Daoy (cell line): ENCODE data around the gene STPG2. TPM values are rescaled to one million over a fixed set of nuclear protein-coding genes. Genes with fewer than 3 reads are reported as not detected.

Source experiments
- DNase-seq: peaks from one replicate; pipeline ENCODE4 v3.0.0-alpha.2; 2015; ENCODE audit warnings: low read depth
- total RNA-seq: library from RNA; depleted of rRNA; stranded (reverse); fragments of >200 nt; shearing (Covaris generic); gene quantifications from 2 replicates; pipeline ENCODE4 v1.2.3, GENCODE V29; 2014; rRNA removed

Gene STPG2
- total RNA-seq: not detected in 2 replicates

GRCh38 chr4:98143001-98143899, at the start of gene STPG2:
TSS of gene STPG2 (minus strand) at chr4:98143476.
- DNase-seq: peak; percentile 86

GRCh38 chr4:98185279-98185678, 42.0 kb upstream of the STPG2 start:
- DNase-seq: no peak

GRCh38 chr4:98181809-98182208, 38.5 kb upstream of the STPG2 start:
- peak; percentile 0 for DNase-seq

- DNase-seq: no peak
These were observed 36.7 kb upstream of the STPG2 start for GRCh38 chr4:98179951-98180350.

GRCh38 chr4:98176531-98176930, 33.3 kb upstream of the STPG2 start:
- no peak for DNase-seq

GRCh38 chr4:98170035-98170434, 26.8 kb upstream of the STPG2 start:
- no peak for DNase-seq

- no peak for DNase-seq
These were observed 23.4 kb upstream of the STPG2 start for GRCh38 chr4:98166731-98167041.

- peak; percentile 21 for DNase-seq
These were observed 22.9 kb upstream of the STPG2 start for GRCh38 chr4:98166025-98166730.

- DNase-seq: no peak
These were observed 19.4 kb upstream of the STPG2 start for GRCh38 chr4:98162696-98163095.

- no peak for DNase-seq
These were observed 8.1 kb upstream of the STPG2 start for GRCh38 chr4:98151145-98151924.

GRCh38 chr4:98150092-98150761, 7.0 kb upstream of the STPG2 start:
- no peak for DNase-seq

- DNase-seq: no peak
These were observed 5.6 kb upstream of the STPG2 start for GRCh38 chr4:98148856-98149255.

GRCh38 chr4:98126141-98126540, 17.1 kb downstream of the STPG2 start:
- no peak for DNase-seq

GRCh38 chr4:98125585-98125984, 17.7 kb downstream of the STPG2 start:
- no peak for DNase-seq

GRCh38 chr4:98117363-98117762, 25.9 kb downstream of the STPG2 start:
- no peak for DNase-seq

GRCh38 chr4:98113012-98113411, 30.3 kb downstream of the STPG2 start:
- DNase-seq: no peak

GRCh38 chr4:98110929-98111328, 32.3 kb downstream of the STPG2 start:
- DNase-seq: no peak

GRCh38 chr4:98110214-98110613, 33.1 kb downstream of the STPG2 start:
- DNase-seq: no peak

- no peak for DNase-seq
These were observed 40.6 kb downstream of the STPG2 start for GRCh38 chr4:98102660-98103059.

- DNase-seq: no peak
These were observed 41.3 kb downstream of the STPG2 start for GRCh38 chr4:98101988-98102387.

- no peak for DNase-seq
These were observed 44.5 kb downstream of the STPG2 start for GRCh38 chr4:98098764-98099163.

GRCh38 chr4:98094118-98094517, 49.2 kb downstream of the STPG2 start:
- no peak for DNase-seq
